GM23338 (cell line): Measurements from ENCODE around the gene NPY. TPM values are rescaled to one million over a fixed set of nuclear protein-coding genes. Genes with fewer than 3 reads are reported as not detected.

Experiments used
- ATAC-seq: fragments of 200-7000 bp; cut with Tn5 transposase; 3 replicates; pipeline ENCODE4 v1.9.1; 2020
- DNase-seq: peaks from one replicate; pipeline ENCODE4 v3.0.0-alpha.2; 2015; ENCODE audit warnings: low spot score
- H2AFZ ChIP-seq: fragments of 200-600 bp; sonication (generic); 2 replicates; pipeline ENCODE4 v1.8.0; 2016; ENCODE audit warnings: antibody characterized with exemption, mild to moderate bottlenecking, moderate library complexity
- H3F3A ChIP-seq: fragments of 200-600 bp; sonication (generic); replicated peaks from 2 replicates; pipeline ENCODE4 v1.8.0; 2017; ENCODE audit warnings: antibody characterized with exemption, mixed run types, low read depth
- H3K27ac ChIP-seq: fragments of 200-600 bp; sonication (generic); 2 replicates; pipeline ENCODE4 v1.6.1; 2016; ENCODE audit warnings: low read depth
- H3K27me3 ChIP-seq: fragments of 200-600 bp; sonication (generic); 2 replicates; pipeline ENCODE4 v1.8.0; 2016; ENCODE audit warnings: mild to moderate bottlenecking, mixed run types, moderate library complexity; ENCODE audit not compliant: insufficient read depth
- H3K36me3 ChIP-seq: fragments of 200-600 bp; sonication (generic); 2 replicates; pipeline ENCODE4 v1.8.0; 2016; ENCODE audit warnings: mild to moderate bottlenecking; ENCODE audit not compliant: insufficient read depth
- H3K4me1 ChIP-seq: fragments of 200-600 bp; sonication (generic); 2 replicates; pipeline ENCODE4 v1.8.0; 2016; ENCODE audit warnings: mild to moderate bottlenecking, moderate library complexity; ENCODE audit not compliant: insufficient read depth
- H3K4me2 ChIP-seq: fragments of 200-600 bp; sonication (generic); 2 replicates; pipeline ENCODE4 v1.7.1; 2017; ENCODE audit warnings: mixed run types
- H3K4me3 ChIP-seq: fragments of 200-600 bp; sonication (generic); 2 replicates; pipeline ENCODE4 v1.6.1; 2016; ENCODE audit warnings: mixed run types
- H3K79me2 ChIP-seq: fragments of 200-600 bp; sonication (generic); replicated peaks from 2 replicates; pipeline ENCODE4 v1.8.0; 2017; ENCODE audit warnings: mild to moderate bottlenecking; ENCODE audit not compliant: insufficient read depth
- H3K9me2 ChIP-seq: fragments of 200-600 bp; sonication (generic); 2 replicates; pipeline ENCODE4 v1.8.0; 2017; ENCODE audit not compliant: insufficient read depth
- H4K20me1 ChIP-seq: fragments of 200-600 bp; sonication (generic); replicated peaks from 2 replicates; pipeline ENCODE4 v1.8.0; 2017; ENCODE audit warnings: mild to moderate bottlenecking; ENCODE audit not compliant: insufficient read depth
- H3K27ac Mint-ChIP-seq: 2 replicates; pipeline ENCODE4 v1.8.0; 2020; ENCODE audit warnings: inconsistent platforms, mild to moderate bottlenecking, moderate library complexity, mixed read lengths
- H3K27me3 Mint-ChIP-seq: 3 replicates; pipeline ENCODE4 v1.8.0; 2022; ENCODE audit warnings: low read depth, mild to moderate bottlenecking, moderate library complexity, mixed read lengths, inconsistent platforms; ENCODE audit not compliant: insufficient read depth, poor library complexity
- H3K36me3 Mint-ChIP-seq: 3 replicates; pipeline ENCODE4 v1.8.0; 2021; ENCODE audit warnings: low read depth, mild to moderate bottlenecking, inconsistent platforms, moderate library complexity, mixed read lengths
- H3K4me1 Mint-ChIP-seq: 3 replicates; pipeline ENCODE4 v1.8.0; 2020; ENCODE audit warnings: mild to moderate bottlenecking, inconsistent platforms, mixed read lengths
- H3K4me3 Mint-ChIP-seq: 3 replicates; pipeline ENCODE4 v1.8.0; 2021; ENCODE audit warnings: moderate library complexity, mild to moderate bottlenecking, inconsistent platforms, mixed read lengths
- H3K9me3 Mint-ChIP-seq: 3 replicates; pipeline ENCODE4 v1.8.0; 2020; ENCODE audit warnings: moderate library complexity, mild to moderate bottlenecking, inconsistent platforms, mixed read lengths
- CREB1 ChIP-seq: fragments of 250-450 bp; sonication (Bioruptor Pico); IDR thresholded peaks from 2 replicates; pipeline ENCODE4 v1.5.0; 2020; ENCODE audit warnings: low read depth, mild to moderate bottlenecking, moderate library complexity
- CTCF ChIP-seq, 2 experiments: fragments of 200-600 bp in 1 of 2; sonication (generic) in 1 of 2; conservative IDR thresholded peaks; 2 replicates each; pipeline versions ENCODE4 v1.5.1 to v1.6.1; 2016 to 2017; ENCODE audit warnings: antibody characterized with exemption in 2 of 2, low read depth in 2 of 2, mild to moderate bottlenecking in 2 of 2, moderate library complexity in 1 of 2
- EZH2phosphoT487 ChIP-seq: fragments of 200-600 bp; sonication (generic); IDR thresholded peaks from one replicate; pipeline ENCODE4 v1.8.1; 2018; ENCODE audit warnings: antibody characterized with exemption; ENCODE audit not compliant: unreplicated experiment
- JUNB ChIP-seq: IDR thresholded peaks from one replicate; pipeline ENCODE4 v1.6.1; 2016; ENCODE audit warnings: antibody characterized with exemption; ENCODE audit not compliant: unreplicated experiment
- NANOG ChIP-seq: IDR thresholded peaks from 2 replicates; pipeline ENCODE4 v1.6.1; 2016; ENCODE audit warnings: antibody characterized with exemption, borderline replicate concordance
- STAT1 ChIP-seq: IDR thresholded peaks from one replicate; pipeline ENCODE4 v1.6.1; 2016; ENCODE audit warnings: antibody characterized with exemption; ENCODE audit not compliant: unreplicated experiment
- ZNF114 ChIP-seq: fragments of 250-450 bp; sonication (Bioruptor Pico); IDR thresholded peaks from 2 replicates; pipeline ENCODE4 v1.5.0; 2020; ENCODE audit warnings: mild to moderate bottlenecking, moderate library complexity
- ZNF462 ChIP-seq: fragments of 250-450 bp; sonication (Bioruptor Pico); IDR thresholded peaks from 2 replicates; pipeline ENCODE4 v1.5.0; 2020; ENCODE audit warnings: mild to moderate bottlenecking, moderate library complexity
- polyA plus RNA-seq: library from polyadenylated mRNA; unstranded; fragments of >200 nt; fragmentation: Nextera tagmentation; extraction: Ambion mirVana; gene quantifications from 2 replicates; pipeline ENCODE4 v1.2.1, GENCODE V29; 2016
- total RNA-seq: library from RNA; depleted of rRNA; stranded (reverse); fragments of >200 nt; shearing (Covaris generic); gene quantifications from 2 replicates; pipeline ENCODE4 v1.2.3, GENCODE V29; 2014
- TF ChIP-seq, protein P1 (sequence below): IDR thresholded peaks from 2 replicates; pipeline ENCODE4 v1.6.1; 2016; ENCODE audit warnings: antibody characterized with exemption
- TF ChIP-seq, protein P2 (sequence below): IDR thresholded peaks from one replicate; pipeline ENCODE4 v1.6.1; 2018; ENCODE audit warnings: antibody characterized with exemption; ENCODE audit not compliant: unreplicated experiment

The NPY gene
- total and polyA plus RNA-seq, 2 experiments from 2014 or later: 7.0 TPM; not detected in 1

DNA sequence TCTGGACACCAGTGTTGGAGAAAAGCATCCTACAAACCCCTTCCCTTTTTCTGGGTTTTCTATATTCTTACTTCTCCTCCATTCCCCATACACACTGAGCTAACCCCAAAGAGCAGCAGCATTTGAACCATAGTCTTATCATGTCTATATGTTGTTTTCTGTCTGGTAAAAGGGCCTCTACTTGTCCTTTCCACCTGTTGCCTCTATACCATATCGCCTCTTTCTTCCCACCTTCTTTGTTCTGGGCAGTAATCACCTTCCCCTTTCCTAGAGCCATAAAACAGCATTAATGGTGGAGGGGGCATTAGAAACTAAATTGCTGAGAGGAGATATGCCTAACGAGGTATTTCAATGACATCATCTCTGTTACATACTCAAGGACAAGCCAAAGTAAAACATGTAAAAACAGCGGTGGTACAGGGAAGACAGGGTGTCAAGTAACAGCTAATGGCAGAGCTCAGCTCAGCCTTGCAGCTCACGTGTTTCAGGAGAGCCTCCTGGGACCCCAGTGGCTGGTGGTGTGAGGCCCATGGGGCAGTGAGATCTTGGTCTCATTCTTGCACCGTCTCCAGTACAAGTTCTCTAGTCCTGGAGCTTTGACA lies 20.6 kb downstream of the NPY start (continued):
- no peak for TF ChIP-seq CREB1 (CRISPR knock-in tag)
- TF ChIP-seq, protein P1, sequence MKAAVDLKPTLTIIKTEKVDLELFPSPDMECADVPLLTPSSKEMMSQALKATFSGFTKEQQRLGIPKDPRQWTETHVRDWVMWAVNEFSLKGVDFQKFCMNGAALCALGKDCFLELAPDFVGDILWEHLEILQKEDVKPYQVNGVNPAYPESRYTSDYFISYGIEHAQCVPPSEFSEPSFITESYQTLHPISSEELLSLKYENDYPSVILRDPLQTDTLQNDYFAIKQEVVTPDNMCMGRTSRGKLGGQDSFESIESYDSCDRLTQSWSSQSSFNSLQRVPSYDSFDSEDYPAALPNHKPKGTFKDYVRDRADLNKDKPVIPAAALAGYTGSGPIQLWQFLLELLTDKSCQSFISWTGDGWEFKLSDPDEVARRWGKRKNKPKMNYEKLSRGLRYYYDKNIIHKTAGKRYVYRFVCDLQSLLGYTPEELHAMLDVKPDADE: no peak
- no peak for TF ChIP-seq NANOG
- no peak for TF ChIP-seq STAT1
- no peak for TF ChIP-seq CTCF (conservative IDR thresholded peaks at IDR 0.05; ENCODE audit: low read depth in 2 of 2)
- TF ChIP-seq, protein P2, sequence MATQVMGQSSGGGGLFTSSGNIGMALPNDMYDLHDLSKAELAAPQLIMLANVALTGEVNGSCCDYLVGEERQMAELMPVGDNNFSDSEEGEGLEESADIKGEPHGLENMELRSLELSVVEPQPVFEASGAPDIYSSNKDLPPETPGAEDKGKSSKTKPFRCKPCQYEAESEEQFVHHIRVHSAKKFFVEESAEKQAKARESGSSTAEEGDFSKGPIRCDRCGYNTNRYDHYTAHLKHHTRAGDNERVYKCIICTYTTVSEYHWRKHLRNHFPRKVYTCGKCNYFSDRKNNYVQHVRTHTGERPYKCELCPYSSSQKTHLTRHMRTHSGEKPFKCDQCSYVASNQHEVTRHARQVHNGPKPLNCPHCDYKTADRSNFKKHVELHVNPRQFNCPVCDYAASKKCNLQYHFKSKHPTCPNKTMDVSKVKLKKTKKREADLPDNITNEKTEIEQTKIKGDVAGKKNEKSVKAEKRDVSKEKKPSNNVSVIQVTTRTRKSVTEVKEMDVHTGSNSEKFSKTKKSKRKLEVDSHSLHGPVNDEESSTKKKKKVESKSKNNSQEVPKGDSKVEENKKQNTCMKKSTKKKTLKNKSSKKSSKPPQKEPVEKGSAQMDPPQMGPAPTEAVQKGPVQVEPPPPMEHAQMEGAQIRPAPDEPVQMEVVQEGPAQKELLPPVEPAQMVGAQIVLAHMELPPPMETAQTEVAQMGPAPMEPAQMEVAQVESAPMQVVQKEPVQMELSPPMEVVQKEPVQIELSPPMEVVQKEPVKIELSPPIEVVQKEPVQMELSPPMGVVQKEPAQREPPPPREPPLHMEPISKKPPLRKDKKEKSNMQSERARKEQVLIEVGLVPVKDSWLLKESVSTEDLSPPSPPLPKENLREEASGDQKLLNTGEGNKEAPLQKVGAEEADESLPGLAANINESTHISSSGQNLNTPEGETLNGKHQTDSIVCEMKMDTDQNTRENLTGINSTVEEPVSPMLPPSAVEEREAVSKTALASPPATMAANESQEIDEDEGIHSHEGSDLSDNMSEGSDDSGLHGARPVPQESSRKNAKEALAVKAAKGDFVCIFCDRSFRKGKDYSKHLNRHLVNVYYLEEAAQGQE: no peak
- no peak for TF ChIP-seq JUNB
- TF ChIP-seq ZNF114 (CRISPR knock-in tag): no peak
- TF ChIP-seq EZH2phosphoT487: no peak

- peaks cover 6% of the 10 kb centered on the region for H3K4me1 Mint-ChIP-seq
- Histone ChIP-seq H3K36me3 (no peaks in the 10 kb centered on the region), H3K79me2 (no peaks in the 10 kb centered on the region), H4K20me1 (no peaks in the 10 kb centered on the region), H2AFZ (no peak overlapping the region), H3F3A (no peaks in the 10 kb centered on the region), H3K27me3 (no peaks in the 10 kb centered on the region), H3K27ac (no peak overlapping the region), H3K4me1 (no peaks in the 10 kb centered on the region), H3K4me3 (no peak overlapping the region), H3K4me2 (no peak overlapping the region), H3K9me2 (no peaks in the 10 kb centered on the region)
- H3K4me3 Mint-ChIP-seq: no peak overlapping the region
- DNase-seq (no peak), ATAC-seq (no peak)
- TF ChIP-seq, protein P1: no peak
- TF ChIP-seq ZNF462 (CRISPR knock-in tag): no peak
- TF ChIP-seq NANOG: no peak
- no peak for TF ChIP-seq JUNB
- no peaks in the 10 kb centered on the region for H3K27me3 Mint-ChIP-seq
- H3K27ac Mint-ChIP-seq: no peak overlapping the region
- peaks cover 11% of the 10 kb centered on the region; the same call in 2 of the 3 replicates for H3K36me3 Mint-ChIP-seq
- no peaks in the 10 kb centered on the region; the same call in 2 of the 3 replicates for H3K9me3 Mint-ChIP-seq
Observed at GRCh38 chr7:24307326-24307725, 23.3 kb downstream of the NPY start.
